Osteocyte (in vitro differentiated cells): ENCODE data around the gene ETFA. TPM values are rescaled to one million over a fixed set of nuclear protein-coding genes. Genes with fewer than 3 reads are reported as not detected.

Experiments
- DNase-seq: peaks from one replicate; pipeline ENCODE4 v3.0.0; 2021; ENCODE audit warnings: mixed read lengths; ENCODE audit not compliant: unreplicated experiment; ENCODE audit errors: extremely low spot score
- H3K27ac Mint-ChIP-seq: one replicate; pipeline ENCODE4 v1.8.0; 2021; ENCODE audit warnings: mild to moderate bottlenecking, mixed read lengths; ENCODE audit not compliant: unreplicated experiment
- H3K27me3 Mint-ChIP-seq: one replicate; pipeline ENCODE4 v1.8.0; 2021; ENCODE audit warnings: mixed read lengths; ENCODE audit not compliant: unreplicated experiment
- H3K36me3 Mint-ChIP-seq: one replicate; pipeline ENCODE4 v1.8.0; 2021; ENCODE audit warnings: mixed read lengths; ENCODE audit not compliant: unreplicated experiment
- H3K4me1 Mint-ChIP-seq: one replicate; pipeline ENCODE4 v1.8.0; 2021; ENCODE audit warnings: mixed read lengths; ENCODE audit not compliant: unreplicated experiment
- H3K4me3 Mint-ChIP-seq: one replicate; pipeline ENCODE4 v1.8.0; 2021; ENCODE audit warnings: mild to moderate bottlenecking, moderate library complexity, mixed read lengths; ENCODE audit not compliant: unreplicated experiment
- H3K9me3 Mint-ChIP-seq: one replicate; pipeline ENCODE4 v1.8.0; 2021; ENCODE audit warnings: mixed read lengths; ENCODE audit not compliant: unreplicated experiment
- long read RNA-seq: library from polyadenylated mRNA; unstranded; transcript quantifications from one replicate; pipeline ENCODE4 v2.0.0, GENCODE V29; 2021
- total RNA-seq: library from RNA; stranded (reverse); gene quantifications from 2 replicates; pipeline ENCODE4 v1.2.1, GENCODE V29; 2021
- TF ChIP-seq, protein P1 (sequence below): fragments of 200-600 bp; sonication (generic); IDR thresholded peaks from 2 replicates; pipeline ENCODE4 v1.5.0; 2021; ENCODE audit warnings: antibody characterized with exemption, mild to moderate bottlenecking, moderate library complexity

Gene ETFA
- 98.2 and 102 TPM in 2 replicates for total RNA-seq
- long read RNA-seq, transcript ETFA-202 (11 exons, 1,346 nt) = minor isoform, 39 of 321 reads
- long read RNA-seq, transcript ETFA-203 (12 exons, 2,287 nt) = major isoform, 201 of 321 reads
- long read RNA-seq, transcript ETFA-206 (10 exons, 1,735 nt) = minor isoform, 9 of 321 reads
- long read RNA-seq, partial matches to known transcripts = 34 of 321 reads
- long read RNA-seq, other reads (novel, unspliced or antisense) = 30 of 321 reads

DNA sequence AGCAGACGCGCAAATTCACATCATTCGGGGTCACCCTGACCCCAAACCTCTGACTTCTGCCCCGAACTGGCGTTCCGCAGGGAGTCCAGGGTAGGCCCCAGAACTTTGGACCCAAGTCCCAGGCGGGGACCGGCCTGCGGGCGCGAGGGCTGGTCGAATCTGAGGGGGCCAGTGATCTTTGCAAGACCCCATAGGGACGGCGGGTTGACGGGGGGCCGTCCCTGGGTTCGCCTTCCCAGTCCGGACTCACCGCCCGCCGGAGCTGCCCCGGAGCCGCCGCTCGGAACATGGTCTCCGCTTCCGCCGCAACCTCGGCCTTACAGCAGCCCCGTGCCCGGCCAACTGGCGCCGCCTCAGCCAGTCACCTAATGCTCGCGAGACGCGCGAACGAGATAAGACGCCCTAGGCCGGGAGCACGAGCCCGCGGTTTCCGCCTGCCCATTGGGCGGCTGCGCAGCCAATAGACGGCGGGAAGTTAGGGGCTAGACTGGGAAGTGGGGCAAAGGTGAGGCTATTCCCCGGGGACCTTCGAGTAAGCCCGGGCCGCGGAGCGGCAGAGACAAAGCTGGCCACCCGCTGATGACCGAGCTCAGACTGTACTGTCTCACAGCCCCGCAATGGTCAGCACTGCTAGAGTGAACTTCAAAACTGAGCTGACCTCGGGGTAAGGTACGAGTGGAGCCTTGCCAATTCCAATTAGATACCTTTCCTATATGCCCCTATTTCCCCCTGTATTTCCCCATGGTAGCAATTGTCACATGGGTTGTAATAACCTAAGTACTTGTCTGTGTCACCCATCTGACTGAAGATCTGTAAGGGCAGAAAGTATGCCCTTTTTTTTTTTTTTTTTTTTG, at the start of gene ETFA:
TSS of gene ETFA (minus strand) at position 370 of the 854 bp plus-strand sequence. CDS start at position 289, 81 bp downstream.
- TF ChIP-seq, protein P1, sequence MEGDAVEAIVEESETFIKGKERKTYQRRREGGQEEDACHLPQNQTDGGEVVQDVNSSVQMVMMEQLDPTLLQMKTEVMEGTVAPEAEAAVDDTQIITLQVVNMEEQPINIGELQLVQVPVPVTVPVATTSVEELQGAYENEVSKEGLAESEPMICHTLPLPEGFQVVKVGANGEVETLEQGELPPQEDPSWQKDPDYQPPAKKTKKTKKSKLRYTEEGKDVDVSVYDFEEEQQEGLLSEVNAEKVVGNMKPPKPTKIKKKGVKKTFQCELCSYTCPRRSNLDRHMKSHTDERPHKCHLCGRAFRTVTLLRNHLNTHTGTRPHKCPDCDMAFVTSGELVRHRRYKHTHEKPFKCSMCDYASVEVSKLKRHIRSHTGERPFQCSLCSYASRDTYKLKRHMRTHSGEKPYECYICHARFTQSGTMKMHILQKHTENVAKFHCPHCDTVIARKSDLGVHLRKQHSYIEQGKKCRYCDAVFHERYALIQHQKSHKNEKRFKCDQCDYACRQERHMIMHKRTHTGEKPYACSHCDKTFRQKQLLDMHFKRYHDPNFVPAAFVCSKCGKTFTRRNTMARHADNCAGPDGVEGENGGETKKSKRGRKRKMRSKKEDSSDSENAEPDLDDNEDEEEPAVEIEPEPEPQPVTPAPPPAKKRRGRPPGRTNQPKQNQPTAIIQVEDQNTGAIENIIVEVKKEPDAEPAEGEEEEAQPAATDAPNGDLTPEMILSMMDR = no peak
- Mint-ChIP-seq H3K4me3 (peak within 1 kb of the TSS; percentile 86), H3K36me3 (peaks cover 1% of the 10 kb centered on the region), H3K27ac (peak within 1 kb of the TSS; percentile 89), H3K9me3 (no peaks in the 10 kb centered on the region), H3K27me3 (no peaks in the 10 kb centered on the region), H3K4me1 (peaks cover 29% of the 10 kb centered on the region)
- DNase-seq = peak; percentile 99

DNA sequence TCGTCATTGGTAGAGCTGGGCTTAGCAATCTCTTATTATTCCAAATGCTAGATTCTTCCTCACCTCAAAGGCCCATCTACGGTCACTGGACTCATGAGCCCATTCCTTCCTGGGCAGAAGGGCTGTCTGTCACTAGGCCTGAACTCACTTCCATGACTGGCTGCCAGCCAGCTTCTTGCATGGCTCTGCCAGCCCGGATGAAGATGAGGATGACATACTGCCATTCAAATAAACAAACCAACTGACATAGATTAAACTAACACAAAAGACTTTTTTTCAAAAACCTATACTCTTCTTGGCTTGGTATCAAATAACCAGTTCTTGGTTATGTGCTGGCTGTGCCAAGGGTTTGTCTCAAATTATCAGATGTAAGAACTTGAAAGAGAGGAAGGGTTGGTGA, 49.1 kb upstream of the ETFA start:
- no peak overlapping the region for H3K4me3 Mint-ChIP-seq
- peaks cover 3% of the 10 kb centered on the region for H3K27me3 Mint-ChIP-seq

DNA sequence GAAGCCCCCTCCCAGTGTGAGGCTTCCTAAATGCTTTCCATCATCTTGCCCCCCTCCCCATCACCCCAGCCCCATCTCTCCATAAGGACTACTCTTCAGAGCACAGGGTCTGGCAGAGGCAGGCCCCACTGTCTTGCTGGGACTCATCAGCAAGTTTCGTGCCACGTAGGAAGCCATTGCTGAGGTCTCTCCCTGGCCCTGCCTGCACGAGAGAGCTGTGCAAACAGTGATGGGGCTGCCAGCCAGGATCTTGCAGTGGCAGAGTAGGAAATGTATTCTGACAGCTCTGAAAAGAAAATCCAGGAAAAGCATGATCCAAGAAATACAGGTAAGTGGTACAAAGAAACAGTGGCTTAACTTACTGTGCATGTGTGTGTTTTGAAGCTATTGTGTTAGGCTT, 47.9 kb upstream of the ETFA start:
- Mint-ChIP-seq H3K4me1 (no peaks in the 10 kb centered on the region), H3K4me3 (no peak overlapping the region), H3K27ac (no peak overlapping the region), H3K27me3 (peaks cover 11% of the 10 kb centered on the region), H3K36me3 (no peaks in the 10 kb centered on the region), H3K9me3 (no peaks in the 10 kb centered on the region)
- TF ChIP-seq, protein P1 = no peak
- no peak for DNase-seq

More for the DNA sequence above, 49.1 kb upstream of the ETFA start:
- DNase-seq = no peak
- Mint-ChIP-seq H3K27ac (no peak overlapping the region), H3K4me1 (no peaks in the 10 kb centered on the region), H3K9me3 (no peaks in the 10 kb centered on the region), H3K36me3 (no peaks in the 10 kb centered on the region)
- TF ChIP-seq, protein P1 = no peak

DNA sequence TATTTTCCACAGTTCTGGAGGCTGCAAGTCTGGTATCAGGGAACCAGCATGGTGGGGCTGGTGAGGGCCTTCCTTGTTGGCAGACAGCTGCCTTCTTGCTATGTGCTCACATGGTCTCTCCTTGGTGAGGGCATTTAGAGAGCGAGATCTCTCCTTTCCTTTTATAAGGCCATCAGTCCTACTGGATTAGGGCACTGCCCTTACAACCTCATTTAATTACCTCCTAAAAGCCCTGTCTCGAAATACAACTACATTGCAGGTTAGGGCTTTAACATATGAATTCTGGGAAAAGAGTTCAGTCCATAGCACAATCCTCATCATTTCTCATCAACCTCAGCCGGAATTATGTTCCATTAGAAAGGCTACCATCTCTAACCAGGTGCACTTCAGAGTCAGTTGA, 47.2 kb upstream of the ETFA start:
- Mint-ChIP-seq H3K4me1 (no peaks in the 10 kb centered on the region), H3K4me3 (no peak overlapping the region), H3K36me3 (no peaks in the 10 kb centered on the region), H3K27ac (no peak overlapping the region), H3K27me3 (peaks cover 11% of the 10 kb centered on the region), H3K9me3 (no peaks in the 10 kb centered on the region)
- TF ChIP-seq, protein P1 = no peak
- no peak for DNase-seq

DNA sequence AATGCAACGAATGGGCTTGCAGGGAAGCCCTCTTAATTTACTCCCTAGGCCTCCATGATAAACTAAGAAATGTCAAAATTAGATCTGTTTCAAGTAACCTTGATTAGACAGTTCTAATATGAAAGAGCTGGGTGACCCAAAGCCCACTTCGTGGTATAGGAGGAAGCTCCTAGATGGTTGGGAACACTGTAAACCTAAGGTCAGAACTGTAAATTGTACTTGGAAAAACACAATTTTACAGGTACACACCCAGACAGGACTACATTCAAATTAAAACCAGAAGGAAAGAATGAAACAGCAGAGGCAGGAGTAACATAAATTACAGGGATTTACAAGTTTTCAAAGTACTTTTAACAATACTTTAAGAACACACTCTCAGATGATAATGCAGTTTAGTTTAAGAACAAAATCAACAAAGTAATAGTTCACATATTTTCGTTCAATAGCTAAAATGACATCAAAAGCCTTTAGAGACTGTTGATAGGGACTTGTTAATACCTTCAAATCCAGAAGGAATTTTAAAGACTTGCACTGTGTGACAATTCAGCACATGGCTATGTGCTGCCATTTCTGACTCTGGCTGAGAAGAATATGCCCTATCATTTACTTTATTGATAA, 43.7 kb upstream of the ETFA start:
- peaks cover 19% of the 10 kb centered on the region for H3K27me3 Mint-ChIP-seq
- no peak overlapping the region for H3K4me3 Mint-ChIP-seq
- TF ChIP-seq, protein P1 = no peak
- no peak for DNase-seq
- no peaks in the 10 kb centered on the region for H3K36me3 Mint-ChIP-seq
- H3K4me1 Mint-ChIP-seq = no peaks in the 10 kb centered on the region
- no peaks in the 10 kb centered on the region for H3K9me3 Mint-ChIP-seq
- no peak overlapping the region for H3K27ac Mint-ChIP-seq
